ENCODE results near the gene RGS17. TPM values are rescaled to one million over a fixed set of nuclear protein-coding genes. Genes with fewer than 3 reads are reported as not detected.

The RGS17 gene
- total and polyA plus RNA-seq, 2 of the 13 experiments (the other 11 are each of a cell fraction or from before 2014, with no cell fraction given): 0.04 TPM; not detected in 1

GRCh38 chr6:153145591-153145990, 14.5 kb upstream of the RGS17 start:
- BruUV-seq (replicated peaks): no TSS peak
- peaks cover 0 to 11% of the 10 kb centered on the region in 2 experiments; a peak in 2 of 5 replicates for H3K27me3 ChIP-seq (ENCODE audit: control insufficient read depth in 1 of 2, insufficient read depth in 2 of 2, low read length in 2 of 2)
- no peak overlapping the region for H3K27ac ChIP-seq (ENCODE audit: extremely low read length, insufficient read depth, low read length)
- intact Hi-C loops (cut with micrococcal nuclease; ENCODE audit: unreplicated experiment) (no loop called here), in situ Hi-C loops (cut with HindIII; ENCODE audit: extremely low pct_ligation_motif_present, low pct_unique_long_range_greater_than_20kb) (no loop called here)
- WGBS (ENCODE audit: low lambda C conversion rate): 5% methylated on average over 4 of the region's 4 CpGs
- peaks cover 7% of the 10 kb centered on the region; the same call in 1 of the 2 replicates for H3K4me1 ChIP-seq (ENCODE audit: insufficient read depth, low read length)
- no peak overlapping the region for H3K4me3 ChIP-seq (replicated peaks in 1 of 3; ENCODE audit: insufficient read depth in 1 of 3, low read depth in 2 of 3, low read length in 3 of 3)
- CTCF ChIA-PET (ENCODE audit: low intra/inter-chr PET ratio, low total read pairs): no interaction called here
- FAIRE-seq: no peak
- H3K79me2 ChIP-seq (ENCODE audit: insufficient read depth, low read length): no peaks in the 10 kb centered on the region
- H3K9ac ChIP-seq (ENCODE audit: insufficient read depth, low read depth, low read length): no peak overlapping the region
- no peak overlapping the region for H3K4me2 ChIP-seq (ENCODE audit: low read depth, low read length)
- POLR2A ChIA-PET: no interaction called here
- TF ChIP-seq FOXM1 (CRISPR knock-in tag; IDR thresholded peaks at IDR 0.05) (no peak), FOXA1 (IDR thresholded peaks at IDR 0.05) (no peak), FOXA1 (CRISPR knock-in tag; IDR thresholded peaks at IDR 0.05) (no peak), ZNF142 (CRISPR knock-in tag; IDR thresholded peaks at IDR 0.05) (no peak), GLI4 (CRISPR knock-in tag; IDR thresholded peaks at IDR 0.05; ENCODE audit: borderline replicate concordance) (no peak), ZNF672 (CRISPR knock-in tag; IDR thresholded peaks at IDR 0.05) (no peak), ELF3 (CRISPR knock-in tag; IDR thresholded peaks at IDR 0.05) (no peak), FUBP1 (CRISPR knock-in tag; IDR thresholded peaks at IDR 0.05; ENCODE audit: borderline replicate concordance) (no peak), HHEX (CRISPR knock-in tag; IDR thresholded peaks at IDR 0.05) (no peak), KDM6A (CRISPR knock-in tag; IDR thresholded peaks at IDR 0.05; ENCODE audit: low read depth) (no peak), MXI1 (IDR thresholded peaks at IDR 0.05; ENCODE audit: borderline replicate concordance, low read depth, low read length) (no peak)
- TF ChIP-seq, protein P1, sequence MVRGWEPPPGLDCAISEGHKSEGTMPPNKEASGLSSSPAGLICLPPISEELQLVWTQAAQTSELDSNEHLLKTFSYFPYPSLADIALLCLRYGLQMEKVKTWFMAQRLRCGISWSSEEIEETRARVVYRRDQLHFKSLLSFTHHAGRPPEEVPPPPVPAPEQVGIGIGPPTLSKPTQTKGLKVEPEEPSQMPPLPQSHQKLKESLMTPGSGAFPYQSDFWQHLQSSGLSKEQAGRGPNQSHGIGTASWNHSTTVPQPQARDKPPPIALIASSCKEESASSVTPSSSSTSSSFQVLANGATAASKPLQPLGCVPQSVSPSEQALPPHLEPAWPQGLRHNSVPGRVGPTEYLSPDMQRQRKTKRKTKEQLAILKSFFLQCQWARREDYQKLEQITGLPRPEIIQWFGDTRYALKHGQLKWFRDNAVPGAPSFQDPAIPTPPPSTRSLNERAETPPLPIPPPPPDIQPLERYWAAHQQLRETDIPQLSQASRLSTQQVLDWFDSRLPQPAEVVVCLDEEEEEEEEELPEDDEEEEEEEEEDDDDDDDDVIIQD (CRISPR knock-in tag; IDR thresholded peaks at IDR 0.05; ENCODE audit: low read depth): no peak
- ATAC-seq: no peak
- H2AFZ ChIP-seq (ENCODE audit: low read length): no peak overlapping the region
- no peaks in the 10 kb centered on the region for H3K9me3 ChIP-seq (ENCODE audit: low read length)
- H3K36me3 ChIP-seq (replicated peaks in 1 of 2; ENCODE audit: control insufficient read depth in 1 of 2, insufficient read depth in 2 of 2, low read length in 2 of 2): no peaks in the 10 kb centered on the region
- H4K20me1 ChIP-seq (ENCODE audit: insufficient read depth, low read length): no peaks in the 10 kb centered on the region
- DNase-seq (ENCODE audit: low spot score): no peak
